GM04504 (cell line): Measurements from ENCODE around the gene CAMK2G.
"Not testable (repeated sequence)": the region's sequence is repeated elsewhere in the genome, so short reads cannot be mapped to it uniquely, and the experiment has no call there.

Experiments used
- DNase-seq: peaks from one replicate; pipeline ENCODE4 v3.0.0-alpha.2; 2012; ENCODE audit warnings: low read depth

The CAMK2G gene

DNA sequence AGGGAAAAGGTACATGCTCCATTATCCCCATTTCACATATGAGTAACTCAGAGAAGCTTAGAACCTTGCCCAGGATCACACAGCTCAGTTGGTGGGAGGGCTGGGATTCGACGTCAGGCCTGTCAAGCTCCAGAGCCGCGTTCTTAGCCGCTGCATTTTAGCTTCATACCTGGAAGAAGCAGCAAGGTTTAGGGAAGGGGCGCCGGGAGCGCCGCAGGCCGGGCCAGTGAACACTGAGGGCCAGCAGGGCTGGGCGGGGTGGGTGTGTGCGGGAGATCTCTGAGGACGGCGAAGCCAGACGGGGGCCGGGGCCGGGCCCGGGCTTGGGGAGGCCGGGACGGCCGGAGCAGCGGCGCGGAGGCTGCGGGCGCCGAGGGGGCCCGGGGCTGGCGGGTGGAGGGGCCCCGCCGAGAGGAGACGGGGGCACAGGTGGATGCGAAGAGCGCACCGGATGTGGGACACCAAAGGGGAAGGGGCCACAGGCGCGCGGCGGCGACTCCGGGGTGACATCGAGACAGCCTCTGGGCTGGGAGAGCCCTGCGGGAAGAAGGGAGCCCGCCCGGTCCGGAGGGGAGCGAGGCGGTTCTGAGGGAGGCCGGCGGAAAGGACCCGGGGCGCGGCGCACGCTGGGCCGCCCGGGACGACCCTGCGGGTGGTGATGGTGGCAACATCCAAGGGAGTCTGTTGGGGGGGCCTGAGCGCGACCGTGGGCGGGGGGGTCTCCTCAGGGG is 63.5 kb downstream of the CAMK2G start:
- no peak for DNase-seq

DNA sequence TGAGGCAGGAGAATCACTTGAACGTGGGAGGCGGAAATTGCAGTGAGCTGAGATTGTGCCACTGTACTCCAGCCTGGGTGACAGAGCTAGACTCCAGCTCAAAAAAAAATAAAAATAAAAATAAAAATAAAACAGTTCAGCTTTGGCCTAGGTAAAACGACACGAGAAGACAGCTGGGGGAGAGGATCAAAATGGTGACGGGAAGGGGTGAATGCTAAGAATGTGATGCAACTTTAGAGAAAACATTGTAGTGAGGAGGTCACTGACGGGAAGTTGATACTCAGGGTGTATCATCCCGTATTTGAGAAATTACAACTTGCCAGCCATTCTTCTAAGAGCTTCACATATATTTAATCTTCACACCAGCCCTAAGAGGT is 64.0 kb downstream of the CAMK2G start:
- no peak for DNase-seq

DNA sequence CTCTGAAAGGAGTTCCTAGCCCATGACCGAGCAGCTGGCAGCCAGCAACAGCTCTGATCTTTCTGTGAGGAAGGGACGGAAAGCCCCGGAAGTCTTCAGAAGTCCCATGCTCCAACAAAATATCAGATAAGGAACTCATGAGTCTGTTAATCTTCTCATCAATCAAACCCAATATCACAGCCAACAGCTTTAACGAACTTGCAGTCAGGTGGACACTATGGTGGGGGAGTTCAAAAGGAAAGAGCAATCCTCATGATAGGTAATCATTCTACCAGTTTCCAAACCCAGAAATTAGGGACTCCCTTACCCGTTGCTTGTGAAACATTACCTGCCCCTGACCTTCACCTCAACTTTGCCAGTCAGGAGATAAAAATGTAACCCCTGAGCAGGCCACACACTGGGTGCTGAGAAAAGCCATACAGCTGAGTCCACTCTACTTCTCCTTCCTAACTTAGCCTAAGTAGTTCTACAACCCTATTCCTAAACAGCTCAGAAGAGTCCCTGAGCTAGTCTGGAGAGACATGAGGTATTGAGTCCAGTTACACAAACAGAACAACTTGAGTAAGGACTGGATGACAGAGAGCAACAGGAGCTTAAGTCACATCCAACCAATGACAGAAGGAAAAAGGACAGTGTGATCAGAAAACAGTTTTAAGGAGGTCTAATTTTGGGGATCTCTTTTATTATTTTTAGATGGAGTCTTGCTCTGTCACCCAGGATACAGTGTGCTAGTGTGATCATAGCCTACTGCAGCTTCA is 65.1 kb downstream of the CAMK2G start:
- DNase-seq, result no peak

DNA sequence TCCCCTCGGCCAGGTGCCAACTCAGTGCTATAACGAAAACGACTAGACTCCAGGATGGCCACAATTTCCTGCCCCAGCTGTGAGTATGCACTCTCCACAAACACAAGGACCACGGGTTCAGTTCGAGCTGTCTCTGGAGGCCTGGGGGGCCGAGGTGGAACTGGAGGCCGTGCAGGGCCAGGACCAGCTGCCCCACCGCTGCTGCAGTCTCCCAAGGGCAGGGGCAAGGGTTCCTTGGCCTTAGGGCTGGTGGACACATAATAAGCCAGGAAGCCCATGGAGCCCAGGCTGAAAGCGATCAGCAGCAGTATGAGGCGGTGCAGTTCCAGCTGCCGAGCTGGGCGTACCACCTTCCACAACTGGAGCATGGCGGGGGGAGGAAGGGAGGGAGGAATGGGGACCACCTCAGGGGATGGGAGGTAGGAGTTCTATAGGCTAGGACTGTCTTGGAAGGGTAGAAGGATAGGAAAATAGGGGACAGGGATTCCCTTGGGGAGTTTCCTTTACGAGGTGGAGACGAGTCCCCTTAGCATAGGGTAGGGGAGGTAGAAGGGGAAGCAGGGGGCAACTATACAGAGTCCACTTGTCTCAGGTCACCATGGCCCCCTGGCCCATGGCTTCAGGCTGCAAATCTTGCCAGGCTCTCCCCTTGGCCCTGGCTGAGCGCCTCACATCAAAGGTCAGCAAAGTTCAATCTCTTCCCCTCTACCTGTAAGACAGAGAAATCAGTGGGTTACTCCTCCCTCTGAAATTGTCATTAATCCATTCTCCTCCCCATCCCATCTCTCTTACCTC is 66.1 kb downstream of the CAMK2G start:
- DNase-seq, result no peak

DNA sequence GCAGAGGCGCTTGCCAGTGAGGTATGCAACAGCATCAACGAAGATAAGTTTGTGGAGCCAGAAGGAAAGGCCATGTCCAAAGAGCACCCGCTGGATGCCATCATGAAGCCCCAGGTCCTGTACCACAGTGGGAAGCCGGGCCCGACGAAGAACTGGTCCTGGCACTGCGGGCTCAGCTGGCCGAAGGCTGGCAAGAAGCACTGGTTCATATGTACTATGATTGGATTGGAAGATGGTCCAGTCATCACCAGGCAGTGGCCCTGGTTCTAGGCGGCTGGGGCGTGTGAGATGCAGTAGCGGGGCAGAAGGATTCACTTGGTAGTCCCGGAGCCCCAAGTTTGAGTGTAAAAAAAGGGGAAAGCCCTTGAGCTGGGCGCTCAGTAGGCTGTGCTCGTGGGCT is 66.9 kb downstream of the CAMK2G start:
- no peak for DNase-seq

DNA sequence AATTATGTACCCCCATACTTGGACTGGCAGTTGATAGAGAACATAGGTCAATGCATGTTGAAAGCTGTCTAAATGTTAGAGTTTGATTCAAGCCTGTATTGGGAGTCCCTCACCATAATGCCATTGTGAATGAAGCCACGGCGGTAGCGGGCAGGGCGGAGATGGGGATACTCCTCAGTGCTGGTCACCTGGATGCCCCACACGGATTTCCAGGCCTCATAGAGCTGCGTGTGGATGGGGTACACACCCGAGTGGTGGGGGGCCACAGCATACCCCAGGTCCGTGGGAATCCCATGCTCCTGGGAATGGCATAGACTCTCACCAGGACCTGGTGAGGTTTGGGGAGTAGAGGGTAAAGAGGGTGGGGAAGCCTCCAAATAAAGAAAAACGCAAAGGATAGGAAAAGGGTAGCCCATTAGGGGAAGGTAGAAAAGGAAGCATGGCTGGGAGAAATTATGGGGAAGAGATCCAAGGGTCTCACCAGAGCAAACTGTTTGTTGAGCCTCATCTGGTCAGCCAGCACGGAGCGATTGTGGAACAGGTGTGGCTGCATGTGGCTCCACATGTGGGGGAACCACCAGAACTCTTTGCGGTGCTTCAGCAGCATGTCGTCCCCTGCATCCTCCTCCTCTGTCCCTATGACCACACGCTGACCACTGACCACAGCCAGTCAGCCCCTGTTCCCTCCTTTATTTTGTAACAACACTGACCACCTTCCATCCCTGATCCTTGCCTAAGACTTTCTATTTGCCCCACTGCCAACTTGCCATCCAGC is 68.0 kb downstream of the CAMK2G start:
- DNase-seq, result no peak

DNA sequence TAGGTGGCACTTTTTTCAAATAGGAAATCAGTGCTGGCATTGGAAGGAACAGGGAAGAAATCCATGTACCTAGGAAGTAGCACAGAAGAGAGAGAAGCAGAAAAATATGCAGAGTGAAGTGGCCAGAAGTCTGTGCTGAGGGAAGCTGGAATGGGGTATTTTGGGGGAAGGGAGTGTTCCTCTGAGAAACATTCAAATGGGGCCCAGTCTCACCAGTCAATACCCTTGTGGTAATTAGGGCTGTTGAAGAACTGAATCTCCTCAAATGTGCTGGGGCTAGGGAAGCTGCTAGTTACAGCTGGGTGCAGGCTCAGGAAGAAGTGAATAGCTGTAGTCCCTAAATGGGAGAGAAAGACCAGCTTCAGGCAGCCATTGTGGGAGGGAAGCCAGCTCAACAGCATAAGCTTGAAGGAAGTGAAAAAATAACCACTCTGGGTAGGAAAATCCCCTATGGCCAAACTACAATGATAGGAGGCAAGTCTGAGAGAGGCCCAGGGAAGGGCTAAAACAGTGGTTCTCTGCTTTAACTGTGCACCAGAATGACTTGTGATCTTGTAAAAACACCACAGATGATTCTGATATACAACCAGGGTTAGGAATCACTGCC is 70.6 kb downstream of the CAMK2G start:
- no peak for DNase-seq

DNA sequence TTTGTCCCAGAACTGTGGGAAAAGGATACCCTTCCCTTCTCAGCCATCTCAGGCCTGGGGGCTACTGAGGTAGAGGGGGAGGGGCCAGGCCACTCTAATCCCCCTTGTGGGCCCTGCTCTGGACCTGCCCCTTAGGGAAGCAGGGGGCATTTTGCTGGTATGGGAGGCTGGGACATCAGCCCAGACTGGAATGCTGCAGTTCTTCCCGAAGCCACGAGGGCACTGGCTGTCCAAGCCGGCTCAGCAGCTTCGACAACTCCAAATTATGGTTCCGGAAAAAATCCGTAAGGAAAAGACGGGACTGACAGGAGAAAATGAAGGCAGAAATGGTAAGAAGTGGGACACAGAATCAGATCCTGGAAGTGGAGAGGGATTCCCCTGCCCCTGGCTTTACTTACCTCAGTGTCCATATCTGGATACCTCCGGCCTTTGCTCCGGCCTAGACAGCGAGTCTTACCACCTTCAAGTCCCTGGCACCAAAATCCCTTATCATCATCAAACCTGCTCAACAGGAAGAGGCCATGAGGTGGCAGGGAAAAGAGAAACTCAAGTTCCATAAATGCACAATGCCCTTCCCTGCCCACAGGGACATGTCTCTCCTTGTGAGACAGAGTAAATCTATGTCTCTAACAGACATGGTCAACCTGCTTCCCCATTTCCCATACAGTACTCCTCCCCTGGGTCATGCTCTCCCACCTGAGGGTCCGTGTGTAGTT is 71.9 kb downstream of the CAMK2G start:
- no peak for DNase-seq

DNA sequence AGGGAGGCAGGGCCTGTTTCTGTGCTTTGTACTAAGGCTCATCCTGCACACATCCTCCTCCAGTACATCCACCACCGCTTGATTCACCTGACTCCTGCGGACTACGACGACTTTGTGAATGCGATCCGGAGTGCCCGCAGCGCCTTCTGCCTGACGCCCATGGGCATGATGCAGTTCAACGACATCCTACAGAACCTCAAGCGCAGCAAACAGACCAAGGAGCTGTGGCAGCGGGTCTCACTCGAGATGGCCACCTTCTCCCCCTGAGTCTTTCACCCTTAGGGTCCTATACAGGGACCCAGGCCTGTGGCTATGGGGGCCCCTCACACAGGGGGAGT is 73.1 kb downstream of the CAMK2G start:
- DNase-seq, result no peak

DNA sequence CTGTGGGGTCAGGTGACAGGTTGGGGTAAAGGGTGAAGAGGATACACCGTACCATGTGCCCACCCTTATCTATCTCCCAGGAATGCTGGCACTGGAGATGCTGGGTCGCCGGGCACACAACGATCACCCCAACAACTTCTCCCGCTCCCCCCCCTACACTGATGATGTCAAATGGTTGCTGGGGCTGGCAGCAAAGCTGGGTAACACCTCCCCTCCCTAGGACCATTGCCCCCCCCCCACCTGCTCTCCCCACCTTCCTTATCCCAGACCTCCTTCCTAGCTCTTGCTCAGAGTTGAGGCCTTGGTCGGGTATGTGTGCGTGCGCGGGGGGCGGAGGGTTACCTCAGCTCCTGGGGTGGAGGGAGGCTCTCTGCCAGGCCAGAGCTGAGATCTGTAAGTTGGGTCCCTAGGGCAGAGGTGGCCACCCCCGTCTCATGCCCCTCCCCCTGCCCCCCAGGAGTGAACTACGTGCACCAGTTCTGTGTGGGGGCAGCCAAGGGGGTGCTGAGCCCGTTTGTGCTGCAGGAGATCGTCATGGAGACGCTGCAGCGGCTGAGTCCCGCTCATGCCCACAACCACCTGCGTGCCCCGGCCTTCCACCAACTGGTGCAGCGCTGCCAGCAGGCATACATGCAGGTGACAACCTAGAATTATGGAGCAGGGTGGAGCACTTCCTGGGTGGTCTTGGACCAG is 73.6 kb downstream of the CAMK2G start:
- no peak for DNase-seq

DNA sequence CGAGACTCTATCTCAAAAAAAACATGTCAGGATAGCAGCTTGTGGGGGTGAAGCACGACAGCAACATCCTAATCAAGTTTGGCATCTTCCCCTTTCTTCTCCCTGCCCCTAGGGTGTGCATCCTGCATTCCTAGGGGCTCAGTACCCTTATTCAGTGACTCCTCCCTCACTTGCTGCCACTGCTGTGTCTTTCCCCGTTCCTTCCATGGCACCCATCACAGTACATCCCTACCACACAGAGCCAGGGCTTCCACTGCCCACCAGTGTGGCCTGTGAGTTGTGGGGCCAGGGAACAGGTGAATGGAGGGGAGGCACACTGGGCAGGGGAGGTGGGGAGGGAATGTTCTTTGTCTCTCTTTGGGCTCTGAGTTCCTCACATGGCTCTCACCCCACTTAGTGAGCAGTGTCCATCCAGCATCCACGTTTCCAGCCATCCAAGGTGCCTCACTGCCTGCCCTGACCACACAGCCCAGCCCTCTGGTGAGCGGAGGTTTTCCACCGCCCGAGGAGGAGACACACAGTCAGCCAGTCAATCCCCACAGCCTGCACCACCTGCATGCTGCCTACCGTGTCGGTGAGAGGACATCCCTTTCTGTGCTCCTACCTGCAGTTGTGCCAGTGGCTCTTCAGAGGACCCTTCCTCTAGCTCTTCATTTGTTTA is 74.3 kb downstream of the CAMK2G start:
- DNase-seq, result no peak

DNA sequence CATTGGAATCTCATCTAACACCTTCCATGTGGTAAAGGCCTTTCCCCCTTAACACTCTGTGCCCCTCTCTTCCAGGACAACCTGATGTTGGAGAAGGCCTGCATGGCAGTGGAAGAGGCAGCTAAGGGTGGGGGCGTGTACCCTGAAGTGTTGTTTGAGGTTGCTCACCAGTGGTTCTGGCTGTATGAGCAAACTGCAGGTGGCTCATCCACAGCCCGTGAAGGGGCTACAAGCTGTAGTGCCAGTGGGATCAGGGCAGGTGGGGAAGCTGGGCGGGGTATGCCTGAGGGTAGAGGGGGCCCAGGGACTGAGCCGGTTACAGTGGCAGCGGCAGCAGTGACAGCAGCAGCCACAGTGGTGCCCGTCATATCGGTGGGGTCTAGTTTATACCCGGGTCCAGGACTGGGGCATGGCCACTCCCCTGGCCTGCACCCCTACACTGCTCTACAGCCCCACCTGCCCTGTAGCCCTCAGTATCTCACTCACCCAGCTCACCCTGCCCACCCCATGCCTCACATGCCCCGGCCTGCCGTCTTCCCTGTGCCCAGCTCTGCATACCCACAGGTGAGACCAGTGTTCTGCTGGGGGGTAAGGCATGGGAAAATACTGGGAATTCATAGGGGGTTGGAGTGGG is 75.3 kb downstream of the CAMK2G start:
- no peak for DNase-seq

DNA sequence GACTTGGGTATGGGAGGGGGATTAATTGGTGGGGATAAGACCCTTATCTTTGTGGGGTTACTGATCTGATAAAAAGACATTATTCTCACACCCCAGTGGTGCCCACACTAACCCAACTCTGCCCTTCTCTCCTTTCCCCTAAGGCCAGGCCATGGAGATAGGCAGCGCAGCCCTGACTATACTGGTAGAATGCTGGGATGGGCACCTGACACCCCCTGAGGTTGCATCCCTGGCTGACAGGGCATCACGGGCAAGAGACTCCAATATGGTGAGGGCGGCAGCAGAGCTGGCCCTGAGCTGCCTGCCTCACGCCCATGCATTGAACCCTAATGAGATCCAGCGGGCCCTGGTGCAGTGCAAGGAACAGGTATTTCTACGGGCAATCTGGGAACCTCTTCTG is 76.3 kb downstream of the CAMK2G start:
- no peak for DNase-seq

DNA sequence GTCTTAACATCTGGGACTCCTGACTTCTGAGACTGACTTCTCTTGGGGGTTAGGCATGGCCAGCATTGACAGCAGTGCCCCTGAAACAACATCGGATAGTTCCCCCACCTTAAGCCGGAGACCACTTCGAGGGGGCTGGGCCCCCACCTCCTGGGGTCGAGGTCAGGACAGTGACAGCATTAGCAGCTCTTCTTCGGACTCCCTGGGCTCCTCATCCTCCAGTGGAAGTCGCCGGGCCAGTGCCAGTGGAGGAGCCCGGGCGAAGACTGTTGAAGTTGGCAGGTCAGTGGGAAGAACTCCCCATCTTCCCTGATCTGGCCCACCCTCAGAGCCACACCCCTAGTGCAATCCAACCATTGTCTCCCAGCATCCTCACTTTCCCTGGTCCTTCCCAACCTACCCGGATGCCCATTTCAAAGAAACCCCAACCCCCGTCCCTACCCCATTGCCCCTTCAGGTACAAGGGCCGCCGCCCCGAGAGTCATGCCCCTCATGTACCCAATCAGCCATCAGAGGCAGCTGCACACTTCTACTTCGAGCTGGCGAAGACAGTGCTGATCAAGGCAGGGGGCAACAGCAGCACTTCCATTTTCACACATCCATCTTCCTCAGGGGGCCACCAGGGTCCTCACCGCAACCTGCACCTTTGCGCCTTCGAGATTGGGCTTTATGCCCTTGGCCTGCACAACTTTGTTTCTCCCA is 76.9 kb downstream of the CAMK2G start:
- DNase-seq, result no peak

DNA sequence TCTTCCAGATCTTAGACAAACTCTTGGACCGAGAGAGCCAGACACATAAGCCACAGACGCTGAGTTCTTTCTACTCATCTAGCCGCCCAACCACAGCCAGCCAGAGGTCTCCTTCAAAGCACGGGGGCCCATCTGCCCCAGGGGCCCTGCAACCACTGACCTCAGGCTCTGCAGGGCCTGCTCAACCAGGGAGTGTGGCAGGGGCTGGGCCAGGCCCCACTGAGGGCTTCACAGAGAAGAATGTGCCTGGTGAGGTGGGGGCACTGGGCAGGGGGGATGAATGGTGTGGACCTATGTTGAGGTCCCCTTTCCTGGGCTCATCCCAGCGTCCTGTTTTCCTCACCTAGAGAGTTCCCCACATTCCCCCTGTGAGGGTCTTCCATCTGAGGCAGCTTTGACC is 77.6 kb downstream of the CAMK2G start:
- DNase-seq, result no peak

DNA sequence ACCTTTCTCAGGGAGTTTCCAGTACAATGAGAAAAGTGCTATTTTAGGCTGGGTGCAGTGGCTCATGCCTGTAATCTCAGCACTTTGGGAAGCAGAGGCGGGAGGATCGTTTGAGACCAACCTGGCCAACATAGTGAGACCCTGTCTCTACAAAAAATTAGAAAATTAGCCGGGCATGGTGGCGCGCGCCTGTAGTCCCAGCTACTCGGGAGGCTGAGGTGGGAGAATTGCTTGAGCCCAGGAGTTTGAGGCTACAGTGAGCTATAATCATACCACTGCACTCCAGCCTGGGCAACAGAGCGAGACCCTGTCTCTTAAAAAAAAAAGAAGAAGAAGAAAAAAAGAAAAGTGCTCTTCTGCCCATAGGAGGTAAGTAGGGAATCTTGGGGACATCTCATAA is 78.3 kb downstream of the CAMK2G start:
- DNase-seq, result not testable (repeated sequence)

DNA sequence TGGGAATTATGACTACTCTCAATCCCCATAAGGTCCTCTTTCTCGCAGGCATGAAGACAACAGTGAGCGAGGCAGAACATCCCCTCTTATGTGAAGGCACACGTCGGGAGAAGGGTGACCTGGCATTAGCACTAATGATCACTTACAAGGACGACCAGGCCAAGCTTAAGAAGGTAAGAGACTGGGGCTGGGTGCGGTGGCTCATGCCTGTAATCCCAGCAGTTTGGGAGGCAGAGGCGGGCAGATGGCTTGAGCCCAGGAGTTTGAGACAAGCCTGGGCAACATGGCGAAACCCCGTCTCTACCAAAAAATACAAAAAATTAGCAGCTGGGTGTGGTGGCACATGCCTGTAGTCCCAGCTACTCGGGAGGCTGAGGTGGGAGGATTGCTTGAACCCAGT is 78.9 kb downstream of the CAMK2G start:
- DNase-seq, result not testable (repeated sequence)

DNA sequence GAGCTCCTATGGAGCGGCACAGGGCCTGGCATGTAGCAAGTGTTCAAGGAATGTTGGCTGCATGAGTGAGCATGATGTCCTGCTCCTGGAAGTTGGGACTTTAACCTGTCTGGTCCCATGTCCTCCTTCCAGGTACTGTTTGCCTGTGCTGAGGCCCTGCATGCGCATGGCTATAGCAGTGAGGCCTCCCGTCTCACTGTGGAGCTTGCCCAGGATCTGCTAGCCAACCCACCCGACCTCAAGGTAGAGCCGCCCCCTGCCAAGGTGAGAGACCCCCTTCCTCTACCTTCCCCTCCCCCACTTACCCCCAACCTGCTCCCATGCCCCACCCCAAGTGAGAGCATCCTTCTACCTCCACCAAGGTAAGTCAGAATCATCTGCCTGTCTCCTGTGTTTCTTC is 80.9 kb downstream of the CAMK2G start:
- no peak for DNase-seq

DNA sequence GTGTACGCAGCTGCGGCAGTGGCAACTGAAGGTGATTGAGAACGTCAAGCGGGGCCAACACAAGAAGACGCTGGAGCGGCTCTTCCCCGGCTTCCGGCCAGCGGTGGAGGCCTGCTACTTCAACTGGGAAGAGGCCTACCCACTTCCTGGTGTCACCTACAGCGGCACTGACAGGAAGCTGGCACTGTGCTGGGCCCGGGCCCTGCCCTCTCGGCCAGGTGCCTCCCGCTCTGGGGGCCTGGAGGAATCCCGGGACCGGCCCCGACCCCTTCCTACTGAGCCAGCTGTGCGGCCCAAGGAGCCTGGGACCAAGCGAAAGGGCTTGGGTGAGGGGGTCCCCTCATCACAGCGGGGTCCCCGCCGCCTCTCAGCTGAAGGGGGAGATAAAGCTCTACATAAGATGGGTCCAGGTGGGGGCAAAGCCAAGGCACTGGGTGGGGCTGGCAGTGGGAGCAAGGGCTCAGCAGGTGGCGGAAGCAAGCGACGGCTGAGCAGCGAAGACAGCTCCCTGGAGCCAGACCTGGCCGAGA is 82.4 kb downstream of the CAMK2G start:
- no peak for DNase-seq
